DND-41 (cell line): ENCODE measurements around the gene RBM19.

ENCODE experiments used
- ATAC-seq: fragments of 200-7000 bp; cut with Tn5 transposase; 3 replicates; pipeline ENCODE4 v1.9.1; 2021; ENCODE audit warnings: low read depth; ENCODE audit not compliant: insufficient read depth
- DNase-seq: peaks from one replicate; pipeline ENCODE4 v3.0.0-alpha.2; 2020
- H2AFZ ChIP-seq: 2 replicates; pipeline ENCODE4 v1.6.0; 2012; ENCODE audit warnings: low read depth, low read length
- H3K27ac ChIP-seq: 2 replicates; pipeline ENCODE4 v1.5.1; 2012; ENCODE audit warnings: low read length, inconsistent platforms
- H3K27me3 ChIP-seq: fragments of 200-600 bp; sonication (generic); 2 replicates; pipeline ENCODE4 v1.6.0; 2012; ENCODE audit warnings: low read length, mild to moderate bottlenecking, inconsistent platforms; ENCODE audit not compliant: insufficient read depth, poor library complexity
- H3K36me3 ChIP-seq: 2 replicates; pipeline ENCODE4 v1.5.1; 2012; ENCODE audit warnings: low read length, inconsistent platforms; ENCODE audit not compliant: insufficient read depth
- H3K4me1 ChIP-seq: 2 replicates; pipeline ENCODE4 v1.5.1; 2012; ENCODE audit warnings: mild to moderate bottlenecking, low read length; ENCODE audit not compliant: insufficient read depth
- H3K4me2 ChIP-seq: 2 replicates; pipeline ENCODE4 v1.6.0; 2012; ENCODE audit warnings: mild to moderate bottlenecking, moderate library complexity, low read length, inconsistent platforms; ENCODE audit not compliant: insufficient read depth
- H3K4me3 ChIP-seq, 2 experiments: fragments of 200-600 bp in 1 of 2; shearing (Covaris generic) in 1 of 2; 2 replicates each; pipeline ENCODE4 v1.5.1; 2012 to 2016; ENCODE audit warnings: inconsistent platforms in 2 of 2, low read length in 2 of 2, mild to moderate bottlenecking in 2 of 2, low read depth in 1 of 2, moderate library complexity in 1 of 2
- H3K79me2 ChIP-seq: 2 replicates; pipeline ENCODE4 v1.6.0; 2012; ENCODE audit warnings: low read length, inconsistent platforms; ENCODE audit not compliant: insufficient read depth
- H3K9ac ChIP-seq: 2 replicates; pipeline ENCODE4 v1.6.0; 2012; ENCODE audit warnings: low read depth, mild to moderate bottlenecking, inconsistent platforms, low read length, moderate library complexity
- H3K9me3 ChIP-seq: 2 replicates; pipeline ENCODE4 v1.5.1; 2012; ENCODE audit warnings: low read length, moderate library complexity, mild to moderate bottlenecking, inconsistent platforms; ENCODE audit not compliant: insufficient read depth, severe bottlenecking
- H4K20me1 ChIP-seq: 2 replicates; pipeline ENCODE4 v1.6.0; 2012; ENCODE audit warnings: low read length; ENCODE audit not compliant: insufficient read depth
- CTCF ChIP-seq: IDR thresholded peaks from 2 replicates; pipeline ENCODE4 v1.5.1; 2012; ENCODE audit warnings: borderline replicate concordance, low read length, moderate library complexity, mild to moderate bottlenecking; ENCODE audit not compliant: poor library complexity, severe bottlenecking; ENCODE audit errors: extremely low read depth
- EZH2 ChIP-seq: IDR thresholded peaks from 3 replicates; pipeline ENCODE4 v1.6.1; 2012; ENCODE audit warnings: borderline replicate concordance, low read depth, mild to moderate bottlenecking, moderate library complexity, low read length, inconsistent platforms; ENCODE audit not compliant: severe bottlenecking

Gene RBM19

GRCh38 chr12:113973109-113973904 lies 7.2 kb upstream of the RBM19 start:
- H3K79me2 ChIP-seq: no peaks in the 10 kb centered on the region
- DNase-seq (no peak), ATAC-seq (no peak)
- peaks cover 15% of the 10 kb centered on the region for H3K27me3 ChIP-seq
- no peaks in the 10 kb centered on the region for H3K36me3 ChIP-seq
- no peak overlapping the region for H2AFZ ChIP-seq
- no peak overlapping the region for H3K9ac ChIP-seq
- no peaks in the 10 kb centered on the region for H3K9me3 ChIP-seq
- no peak overlapping the region for H3K4me3 ChIP-seq
- no peak overlapping the region for H3K4me2 ChIP-seq
- H4K20me1 ChIP-seq: no peaks in the 10 kb centered on the region
- H3K27ac ChIP-seq: no peak overlapping the region
- H3K4me1 ChIP-seq: no peaks in the 10 kb centered on the region
- TF ChIP-seq CTCF (no peak), EZH2 (no peak)

GRCh38 chr12:113971392-113971791 lies 5.3 kb upstream of the RBM19 start:
- Histone ChIP-seq H3K4me2 (no peak overlapping the region), H3K79me2 (no peaks in the 10 kb centered on the region), H3K27me3 (peaks cover 15% of the 10 kb centered on the region), H3K4me3 (no peak overlapping the region), H2AFZ (no peak overlapping the region), H3K4me1 (peaks cover 9% of the 10 kb centered on the region), H3K27ac (no peak overlapping the region), H3K9me3 (no peaks in the 10 kb centered on the region), H3K9ac (no peak overlapping the region), H4K20me1 (no peaks in the 10 kb centered on the region), H3K36me3 (no peaks in the 10 kb centered on the region)
- TF ChIP-seq CTCF: no peak
- TF ChIP-seq EZH2: no peak
- ATAC-seq (no peak), DNase-seq (no peak)

- Histone ChIP-seq H2AFZ (no peak overlapping the region), H3K27me3 (peaks cover 14% of the 10 kb centered on the region), H3K79me2 (peaks cover 9% of the 10 kb centered on the region), H4K20me1 (no peaks in the 10 kb centered on the region), H3K9me3 (no peaks in the 10 kb centered on the region), H3K27ac (no peak overlapping the region), H3K9ac (no peak overlapping the region), H3K4me1 (peaks cover 17% of the 10 kb centered on the region), H3K4me3 (no peak overlapping the region), H3K4me2 (no peak overlapping the region), H3K36me3 (no peaks in the 10 kb centered on the region)
- no peak for DNase-seq
- no peak for ATAC-seq
- no peak for TF ChIP-seq EZH2
- no peak for TF ChIP-seq CTCF
Measured at GRCh38 chr12:113970211-113970610, 4.1 kb upstream of the RBM19 start.
